ENCODE results near the gene CCDC60. TPM values are rescaled to one million over a fixed set of nuclear protein-coding genes. Genes with fewer than 3 reads are reported as not detected.

The CCDC60 gene
- total RNA-seq, 1 donor from 2014 or later = 2.2 TPM

DNA sequence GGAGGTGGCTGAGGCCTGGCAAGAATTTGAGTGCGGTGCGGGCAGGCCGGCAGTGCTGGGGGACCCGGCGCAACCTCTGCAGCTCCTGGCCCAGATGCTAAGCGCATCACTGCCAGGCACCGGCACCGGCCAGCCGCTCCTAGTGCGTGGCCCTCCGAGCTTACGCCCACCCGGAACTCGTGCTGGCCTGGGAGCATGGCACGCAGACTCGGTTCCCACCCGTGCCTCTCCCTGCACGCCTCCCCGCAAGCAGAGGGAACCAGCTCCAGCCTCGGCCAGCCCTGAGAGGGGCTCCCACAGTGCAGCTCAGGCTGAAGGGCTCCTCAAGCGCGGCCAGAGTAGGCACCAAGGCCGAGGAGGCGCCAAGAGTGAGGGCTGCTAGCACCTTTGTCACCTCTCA, 63.7 kb downstream of the CCDC60 start:
- H3K4me3 Mint-ChIP-seq = no peak overlapping the region
- no peak overlapping the region for H3K27ac Mint-ChIP-seq
- DNase-seq (ENCODE audit: low spot score in 2 of 2, unreplicated experiment in 2 of 2) = no peak
- peaks cover 2% of the 10 kb centered on the region for H3K4me1 Mint-ChIP-seq
- peaks cover 5% of the 10 kb centered on the region for H3K9me3 Mint-ChIP-seq
- TF ChIP-seq, protein P1, sequence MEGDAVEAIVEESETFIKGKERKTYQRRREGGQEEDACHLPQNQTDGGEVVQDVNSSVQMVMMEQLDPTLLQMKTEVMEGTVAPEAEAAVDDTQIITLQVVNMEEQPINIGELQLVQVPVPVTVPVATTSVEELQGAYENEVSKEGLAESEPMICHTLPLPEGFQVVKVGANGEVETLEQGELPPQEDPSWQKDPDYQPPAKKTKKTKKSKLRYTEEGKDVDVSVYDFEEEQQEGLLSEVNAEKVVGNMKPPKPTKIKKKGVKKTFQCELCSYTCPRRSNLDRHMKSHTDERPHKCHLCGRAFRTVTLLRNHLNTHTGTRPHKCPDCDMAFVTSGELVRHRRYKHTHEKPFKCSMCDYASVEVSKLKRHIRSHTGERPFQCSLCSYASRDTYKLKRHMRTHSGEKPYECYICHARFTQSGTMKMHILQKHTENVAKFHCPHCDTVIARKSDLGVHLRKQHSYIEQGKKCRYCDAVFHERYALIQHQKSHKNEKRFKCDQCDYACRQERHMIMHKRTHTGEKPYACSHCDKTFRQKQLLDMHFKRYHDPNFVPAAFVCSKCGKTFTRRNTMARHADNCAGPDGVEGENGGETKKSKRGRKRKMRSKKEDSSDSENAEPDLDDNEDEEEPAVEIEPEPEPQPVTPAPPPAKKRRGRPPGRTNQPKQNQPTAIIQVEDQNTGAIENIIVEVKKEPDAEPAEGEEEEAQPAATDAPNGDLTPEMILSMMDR (IDR thresholded peaks at IDR 0.05; ENCODE audit: unreplicated experiment) = no peak
- peaks cover 7% of the 10 kb centered on the region for H3K27me3 Mint-ChIP-seq (ENCODE audit: low read depth)
- no peaks in the 10 kb centered on the region for H3K36me3 Mint-ChIP-seq

DNA sequence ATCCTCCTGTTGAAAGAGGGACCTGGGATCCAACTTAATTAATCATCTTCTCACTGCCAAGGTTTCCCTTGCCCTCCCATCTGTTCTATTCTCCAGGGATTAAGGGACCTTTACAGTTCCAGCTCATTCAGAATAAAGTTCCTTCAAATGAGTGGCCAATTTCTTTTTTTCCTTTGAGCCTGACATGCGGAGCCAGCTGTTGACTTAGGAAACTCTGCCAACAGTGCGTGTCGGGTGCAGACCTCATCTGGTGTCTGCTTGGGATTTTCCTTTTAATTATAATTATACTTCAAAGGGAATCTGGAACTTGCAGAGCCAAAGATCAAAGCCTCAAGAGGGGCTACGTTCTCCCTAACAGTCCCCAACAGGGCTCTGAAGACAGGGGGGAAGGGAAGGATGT, 64.8 kb downstream of the CCDC60 start:
- peaks cover 7% of the 10 kb centered on the region for H3K27me3 Mint-ChIP-seq (ENCODE audit: low read depth)
- H3K4me3 Mint-ChIP-seq = no peak overlapping the region
- TF ChIP-seq, protein P1 (IDR thresholded peaks at IDR 0.05; ENCODE audit: unreplicated experiment) = no peak
- H3K27ac Mint-ChIP-seq = no peak overlapping the region
- H3K36me3 Mint-ChIP-seq = no peaks in the 10 kb centered on the region
- peaks cover 5% of the 10 kb centered on the region for H3K9me3 Mint-ChIP-seq
- no peak for DNase-seq (ENCODE audit: low spot score in 2 of 2, unreplicated experiment in 2 of 2)
- H3K4me1 Mint-ChIP-seq = no peaks in the 10 kb centered on the region

DNA sequence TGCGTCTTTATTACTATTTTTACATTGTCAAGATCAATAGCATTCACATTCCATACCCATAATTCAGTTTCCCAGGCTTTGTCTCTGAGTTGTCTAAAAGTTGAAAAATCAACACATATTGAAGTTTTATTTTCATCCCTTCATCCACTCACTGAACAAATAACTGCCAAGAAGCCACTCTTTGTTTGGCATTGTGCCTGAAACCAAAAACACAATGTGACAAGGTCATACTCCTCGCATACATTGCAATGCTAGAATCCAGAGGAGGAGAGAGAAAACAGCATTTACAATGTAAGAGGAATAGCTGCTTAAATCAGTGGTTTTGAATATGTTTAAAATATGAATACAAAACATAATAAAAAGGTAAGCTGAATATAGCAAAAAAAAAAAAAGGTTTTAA, 71.8 kb downstream of the CCDC60 start:
- Mint-ChIP-seq H3K36me3 (no peaks in the 10 kb centered on the region), H3K9me3 (no peaks in the 10 kb centered on the region), H3K4me1 (peaks cover 4% of the 10 kb centered on the region), H3K4me3 (no peak overlapping the region), H3K27me3 (ENCODE audit: low read depth) (peaks cover 4% of the 10 kb centered on the region), H3K27ac (no peak overlapping the region)
- TF ChIP-seq, protein P1 (IDR thresholded peaks at IDR 0.05; ENCODE audit: unreplicated experiment) = no peak
- no peak for DNase-seq (ENCODE audit: low spot score in 2 of 2, unreplicated experiment in 2 of 2)

DNA sequence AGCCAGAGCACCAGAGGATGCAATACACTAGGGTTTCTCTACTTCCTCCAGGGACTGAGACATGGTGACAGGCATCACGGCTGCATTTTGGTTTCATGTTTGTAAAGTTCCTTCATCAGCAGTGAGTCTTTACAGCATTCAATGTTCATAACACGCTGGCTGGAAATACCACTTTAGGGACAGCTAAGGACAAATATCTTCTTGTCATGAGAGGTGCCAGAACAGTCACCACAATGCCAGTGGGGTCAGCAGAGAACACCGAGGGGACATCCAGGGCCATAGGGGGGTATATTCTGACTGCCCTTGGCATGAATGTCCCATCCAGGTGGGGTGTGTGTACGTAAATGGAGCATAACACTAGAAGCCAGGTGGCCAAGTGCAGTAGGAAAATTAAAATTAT, 72.3 kb downstream of the CCDC60 start:
- Mint-ChIP-seq H3K36me3 (no peaks in the 10 kb centered on the region), H3K4me3 (no peak overlapping the region), H3K27ac (no peak overlapping the region), H3K9me3 (no peaks in the 10 kb centered on the region), H3K27me3 (ENCODE audit: low read depth) (peaks cover 3% of the 10 kb centered on the region), H3K4me1 (peaks cover 7% of the 10 kb centered on the region)
- TF ChIP-seq, protein P1 (IDR thresholded peaks at IDR 0.05; ENCODE audit: unreplicated experiment) = no peak
- DNase-seq (ENCODE audit: low spot score in 2 of 2, unreplicated experiment in 2 of 2) = no peak

DNA sequence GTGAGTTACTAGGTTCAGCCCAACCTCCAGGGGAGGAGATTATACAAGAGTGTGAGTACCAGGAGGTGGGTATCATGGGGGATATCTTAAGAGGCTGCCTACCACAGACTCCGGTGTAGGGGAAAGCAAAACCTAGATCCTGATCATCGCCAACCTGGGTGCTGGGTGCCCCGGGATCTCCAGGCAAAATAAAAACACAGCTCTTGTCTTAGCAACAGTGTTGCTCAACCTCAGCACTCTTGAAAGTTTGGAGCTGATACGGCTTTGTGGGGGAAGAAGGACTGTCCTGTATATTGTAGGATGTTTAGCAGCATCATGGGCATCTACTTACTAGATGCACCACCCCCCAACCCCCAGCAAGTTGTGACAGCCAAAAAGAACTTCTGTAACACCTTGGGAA, 74.5 kb downstream of the CCDC60 start:
- H3K27me3 Mint-ChIP-seq (ENCODE audit: low read depth) = peaks cover 10% of the 10 kb centered on the region

More for the DNA sequence above, 74.5 kb downstream of the CCDC60 start:
- Mint-ChIP-seq H3K9me3 (no peaks in the 10 kb centered on the region), H3K36me3 (no peaks in the 10 kb centered on the region), H3K4me1 (peaks cover 9% of the 10 kb centered on the region), H3K4me3 (no peak overlapping the region), H3K27ac (no peak overlapping the region)
- no peak for DNase-seq (ENCODE audit: low spot score in 2 of 2, unreplicated experiment in 2 of 2)
- TF ChIP-seq, protein P1 (IDR thresholded peaks at IDR 0.05; ENCODE audit: unreplicated experiment) = no peak
